Endothelial cell of umbilical vein (primary cell): ENCODE results near the gene SPACDR. TPM values are rescaled to one million over a fixed set of nuclear protein-coding genes. Genes with fewer than 3 reads are reported as not detected.

ENCODE experiments used
- BruUV-seq: library from RNA; stranded (reverse); fragments of 400-500 nt; replicated peaks from 2 replicates; lab custom pipeline; 2021; lab: Mats Ljungman, UMichigan
- CTCF ChIA-PET: fragments of 300-600, 350-600 bp; sonication (Branson Sonifier 250); formaldehyde crosslinking; loops from one replicate; lab custom pipeline; 2021; ENCODE audit warnings: antibody characterized with exemption, inconsistent platforms; lab: Charles Lee
- POLR2A ChIA-PET: fragments of 300-600, 350-600 bp; sonication (Branson Sonifier 250); formaldehyde crosslinking; loops from one replicate; lab custom pipeline; 2021; ENCODE audit warnings: antibody characterized with exemption, inconsistent platforms; lab: Charles Lee
- DNase-seq: peaks from one replicate; pipeline ENCODE4 v3.0.0-alpha.2; 2011; ENCODE audit warnings: low read depth, low spot score
- FAIRE-seq: peaks from 2 replicates; lab custom pipeline; 2011; peaks lifted over from hg19 to GRCh38; lab: Jason Lieb, UNC
- H2AFZ ChIP-seq: 2 replicates; pipeline ENCODE4 v1.6.0; 2012; ENCODE audit warnings: low read depth, low read length, control low read depth, inconsistent platforms
- H3K27ac ChIP-seq: 2 replicates; pipeline ENCODE4 v1.5.1; 2011; ENCODE audit warnings: low read depth, mild to moderate bottlenecking, control low read depth, low read length, moderate library complexity; ENCODE audit not compliant: insufficient read depth
- H3K27me3 ChIP-seq, 2 experiments: 2 replicates each; pipeline versions ENCODE4 v1.6.0 to v1.6.1; 2011; ENCODE audit warnings: low read length in 2 of 2, mixed read lengths in 1 of 2; ENCODE audit not compliant: control insufficient read depth in 2 of 2, insufficient read depth in 2 of 2
- H3K36me3 ChIP-seq, 2 experiments: 2 replicates in 1 of 2; 3 replicates in 1 of 2; pipeline ENCODE4 v1.5.1; 2011; ENCODE audit warnings: low read length in 2 of 2, mild to moderate bottlenecking in 1 of 2, moderate library complexity in 1 of 2; ENCODE audit not compliant: control insufficient read depth in 2 of 2, insufficient read depth in 2 of 2; ENCODE audit errors: extremely low read depth in 1 of 2
- H3K4me1 ChIP-seq: 3 replicates; pipeline ENCODE4 v1.5.1; 2011; ENCODE audit warnings: mild to moderate bottlenecking, low read length; ENCODE audit not compliant: control insufficient read depth, insufficient read depth; ENCODE audit errors: extremely low read depth
- H3K4me2 ChIP-seq: 2 replicates; pipeline ENCODE4 v1.6.1; 2011; ENCODE audit warnings: low read length, control low read depth, mixed read lengths; ENCODE audit not compliant: insufficient read depth
- H3K4me3 ChIP-seq, 3 experiments: fragments of 200-600 bp in 1 of 3; sonication (generic), shearing (Covaris generic) in 1 of 3; replicated peaks in 1 of 3; 2 replicates each; pipeline ENCODE4 v1.5.1; 2011 to 2016; ENCODE audit warnings: control low read depth in 3 of 3, low read length in 3 of 3, mild to moderate bottlenecking in 2 of 3, inconsistent platforms in 1 of 3, low read depth in 1 of 3, moderate library complexity in 1 of 3; ENCODE audit not compliant: insufficient read depth in 1 of 3
- H3K79me2 ChIP-seq: 2 replicates; pipeline ENCODE4 v1.6.0; 2012; ENCODE audit warnings: low read length, inconsistent platforms; ENCODE audit not compliant: control insufficient read depth, insufficient read depth
- H3K9ac ChIP-seq: replicated peaks from 2 replicates; pipeline ENCODE3; 2011; ENCODE audit warnings: low read length, control low read depth; ENCODE audit not compliant: insufficient read depth; ENCODE audit errors: extremely low read depth
- H3K9me1 ChIP-seq: replicated peaks from 3 replicates; pipeline ENCODE4 v1.6.0; 2011; ENCODE audit warnings: mild to moderate bottlenecking, low read length; ENCODE audit not compliant: control insufficient read depth, insufficient read depth; ENCODE audit errors: extremely low read depth
- H3K9me3 ChIP-seq: replicated peaks from 2 replicates; pipeline ENCODE4 v1.5.1; 2012; ENCODE audit warnings: low read length, inconsistent platforms; ENCODE audit not compliant: control insufficient read depth, insufficient read depth
- H4K20me1 ChIP-seq: replicated peaks from 2 replicates; pipeline ENCODE3; 2011; ENCODE audit warnings: mild to moderate bottlenecking, low read length; ENCODE audit not compliant: control insufficient read depth, insufficient read depth; ENCODE audit errors: extremely low read depth
- EZH2 ChIP-seq: IDR thresholded peaks from 2 replicates; pipeline ENCODE4 v1.6.1; 2012; ENCODE audit warnings: borderline replicate concordance, low read depth, mild to moderate bottlenecking, moderate library complexity, low read length, inconsistent platforms; ENCODE audit not compliant: severe bottlenecking
- FOS ChIP-seq: IDR thresholded peaks from 2 replicates; pipeline ENCODE4 v1.6.1; 2011; ENCODE audit warnings: mild to moderate bottlenecking, low read length, moderate library complexity, borderline replicate concordance; ENCODE audit not compliant: insufficient read depth
- GATA2 ChIP-seq: IDR thresholded peaks from 2 replicates; pipeline ENCODE4 v1.7.0; 2011; ENCODE audit warnings: low read depth, mild to moderate bottlenecking, moderate library complexity, mixed read lengths, low read length; ENCODE audit not compliant: insufficient read length, insufficient read depth
- MAX ChIP-seq: IDR thresholded peaks from 2 replicates; pipeline ENCODE4 v1.6.1; 2011; ENCODE audit not compliant: insufficient read depth, insufficient read length
- MYC ChIP-seq: IDR thresholded peaks from one replicate; pipeline ENCODE4 v1.6.1; 2011; ENCODE audit warnings: mild to moderate bottlenecking, low read depth, low read length
- dilution Hi-C: fragments of 300-500 bp; cut with MboI; formaldehyde crosslinking; loops from one replicate; pipeline ENCODE4 v1.15.0; 2019; ENCODE audit warnings: low sequenced_read_pairs; ENCODE audit not compliant: extremely low pct_ligation_motif_present
- intact Hi-C: fragments of 100-400 bp; cut with micrococcal nuclease; formaldehyde crosslinking; loops from one replicate; pipeline ENCODE4 v1.10.0; 2022
- polyA plus RNA-seq, 4 experiments: library from polyadenylated mRNA; depleted of rRNA in 3 of 4; stranded (reverse) in 3 of 4; unstranded in 1 of 4; fragments of >200 nt; gene quantifications; 2 replicates each; pipeline versions ENCODE4 v1.2.1 to v1.2.3, GENCODE V29; 2011 to 2012; ENCODE audit warnings: missing spikeins in 1 of 4
- total RNA-seq: library from RNA; stranded (reverse); gene quantifications from 2 replicates; pipeline ENCODE4 v1.2.3, GENCODE V29; 2021

Gene SPACDR
- total and polyA plus RNA-seq, 2 donors (not counting 3 experiments of a cell fraction or from before 2014, with no cell fraction given), result 1.6 to 4.1 TPM

GRCh38 chr7:100483722-100484672, 19.9 kb upstream of the SPACDR start, which contains the start of gene NYAP1:
Gene NYAP1 (plus strand): TSS chr7:100483927. CDS start chr7:100485312, 1,385 bp downstream.
- CTCF ChIA-PET, result interaction anchor here (0.6 to 3.0 kb wide), 11 partner anchors 8 to 241 kb away, joined by 3 to 55 read pairs (median 5); partner anchors contain the start of genes AGFG2 and ZCWPW1
- dilution Hi-C loops (no loop called here), intact Hi-C loops (loop anchor here (1.0 kb wide), 3 partner anchors 15 to 75 kb away; no protein-coding TSS in a partner anchor)
- no peak within 1 kb of the TSS for H3K27ac ChIP-seq
- DNase-seq (peak; percentile 53), FAIRE-seq (peak; percentile 53)
- no peaks in the 10 kb centered on the region for H3K36me3 ChIP-seq
- peaks cover 2% of the 10 kb centered on the region for H3K79me2 ChIP-seq
- no peaks in the 10 kb centered on the region for H3K27me3 ChIP-seq
- H3K4me3 ChIP-seq, result peak within 1 kb of the TSS; percentile 36 to 60 (median 37)
- no peak within 1 kb of the TSS for H3K9ac ChIP-seq
- peak within 1 kb of the TSS; percentile 41 for H3K4me2 ChIP-seq
- H3K9me1 ChIP-seq, result no peaks in the 10 kb centered on the region
- peak within 1 kb of the TSS; percentile 85 for H2AFZ ChIP-seq
- peaks cover 15% of the 10 kb centered on the region for H3K4me1 ChIP-seq
- no peaks in the 10 kb centered on the region for H3K9me3 ChIP-seq
- BruUV-seq, result no TSS peak
- H4K20me1 ChIP-seq, result no peaks in the 10 kb centered on the region
- POLR2A ChIA-PET, result no interaction called here
- TF ChIP-seq MYC (no peak), MAX (no peak), GATA2 (no peak), EZH2 (no peak), FOS (no peak)
